ENCODE measurements around the gene PTPN18.

The PTPN18 gene

GRCh38 chr2:130365075-130365474 is 9.2 kb downstream of the PTPN18 start:
- no peak for DNase-seq

- DNase-seq = no peak
These were observed 10.1 kb downstream of the PTPN18 start for GRCh38 chr2:130365963-130366362.

DNA sequence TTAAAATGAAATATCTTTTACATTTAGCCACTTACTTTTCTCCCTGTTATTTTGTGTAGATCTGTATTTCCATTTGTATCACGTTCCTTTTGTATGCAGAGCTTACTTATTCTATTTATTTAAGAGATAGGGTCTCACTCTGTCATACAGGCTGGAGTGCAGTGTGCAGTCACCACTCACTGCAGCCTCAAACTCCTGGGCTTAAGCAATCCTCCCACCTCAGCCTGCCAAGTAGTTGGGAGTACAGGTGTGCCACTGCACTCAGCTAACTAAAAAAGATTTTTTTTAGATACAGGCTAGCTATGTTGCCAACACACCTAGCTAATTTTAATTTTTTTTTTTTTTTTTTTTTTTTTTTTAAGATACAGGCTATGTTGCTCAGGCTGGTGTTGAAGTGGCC is 10.9 kb downstream of the PTPN18 start:
- no peak for DNase-seq

- no peak for DNase-seq
These were observed 12.9 kb downstream of the PTPN18 start for GRCh38 chr2:130368786-130369185.

GRCh38 chr2:130369311-130369964 is 13.6 kb downstream of the PTPN18 start:
- DNase-seq = no peak

DNA sequence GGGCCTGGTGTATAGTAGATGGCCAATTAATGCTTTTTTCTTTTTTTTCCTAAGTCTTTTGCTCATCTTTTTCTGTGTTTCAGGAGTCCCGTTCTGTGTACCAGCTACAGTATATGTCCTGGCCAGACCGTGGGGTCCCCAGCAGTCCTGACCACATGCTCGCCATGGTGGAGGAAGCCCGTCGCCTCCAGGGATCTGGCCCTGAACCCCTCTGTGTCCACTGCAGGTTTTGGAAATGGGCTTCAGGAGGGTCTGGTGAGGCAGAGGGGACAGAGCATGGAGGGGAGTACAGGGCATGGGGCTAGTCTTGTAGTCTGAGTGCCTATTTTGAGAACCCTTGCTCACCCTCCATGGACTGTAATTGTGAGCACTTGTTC is 14.1 kb downstream of the PTPN18 start:
- no peak for DNase-seq

DNA sequence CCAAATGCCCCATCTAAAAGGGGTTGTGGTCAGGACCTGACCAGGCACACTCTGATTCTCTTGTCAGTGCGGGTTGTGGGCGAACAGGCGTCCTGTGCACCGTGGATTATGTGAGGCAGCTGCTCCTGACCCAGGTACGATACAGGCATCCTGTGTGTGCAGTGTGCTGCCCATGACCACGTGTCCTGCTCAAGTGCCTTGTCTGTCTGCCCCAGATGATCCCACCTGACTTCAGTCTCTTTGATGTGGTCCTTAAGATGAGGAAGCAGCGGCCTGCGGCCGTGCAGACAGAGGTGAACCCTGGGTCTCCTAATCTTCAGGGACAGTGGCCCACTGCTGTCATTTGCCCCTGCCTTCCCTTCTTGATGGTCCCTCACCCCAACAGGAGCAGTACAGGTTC is 14.6 kb downstream of the PTPN18 start:
- no peak for DNase-seq

GRCh38 chr2:130371723-130372054 is 15.8 kb downstream of the PTPN18 start:
- DNase-seq = no peak

GRCh38 chr2:130372055-130372832 is 16.4 kb downstream of the PTPN18 start:
- peak; percentile 80 for DNase-seq

- DNase-seq = no peak
These were observed 17.3 kb downstream of the PTPN18 start for GRCh38 chr2:130372833-130373807.

- no peak for DNase-seq
These were observed 18.0 kb downstream of the PTPN18 start for GRCh38 chr2:130373808-130374365.

- DNase-seq = no peak
These were observed 18.9 kb downstream of the PTPN18 start for GRCh38 chr2:130374587-130375290.

DNA sequence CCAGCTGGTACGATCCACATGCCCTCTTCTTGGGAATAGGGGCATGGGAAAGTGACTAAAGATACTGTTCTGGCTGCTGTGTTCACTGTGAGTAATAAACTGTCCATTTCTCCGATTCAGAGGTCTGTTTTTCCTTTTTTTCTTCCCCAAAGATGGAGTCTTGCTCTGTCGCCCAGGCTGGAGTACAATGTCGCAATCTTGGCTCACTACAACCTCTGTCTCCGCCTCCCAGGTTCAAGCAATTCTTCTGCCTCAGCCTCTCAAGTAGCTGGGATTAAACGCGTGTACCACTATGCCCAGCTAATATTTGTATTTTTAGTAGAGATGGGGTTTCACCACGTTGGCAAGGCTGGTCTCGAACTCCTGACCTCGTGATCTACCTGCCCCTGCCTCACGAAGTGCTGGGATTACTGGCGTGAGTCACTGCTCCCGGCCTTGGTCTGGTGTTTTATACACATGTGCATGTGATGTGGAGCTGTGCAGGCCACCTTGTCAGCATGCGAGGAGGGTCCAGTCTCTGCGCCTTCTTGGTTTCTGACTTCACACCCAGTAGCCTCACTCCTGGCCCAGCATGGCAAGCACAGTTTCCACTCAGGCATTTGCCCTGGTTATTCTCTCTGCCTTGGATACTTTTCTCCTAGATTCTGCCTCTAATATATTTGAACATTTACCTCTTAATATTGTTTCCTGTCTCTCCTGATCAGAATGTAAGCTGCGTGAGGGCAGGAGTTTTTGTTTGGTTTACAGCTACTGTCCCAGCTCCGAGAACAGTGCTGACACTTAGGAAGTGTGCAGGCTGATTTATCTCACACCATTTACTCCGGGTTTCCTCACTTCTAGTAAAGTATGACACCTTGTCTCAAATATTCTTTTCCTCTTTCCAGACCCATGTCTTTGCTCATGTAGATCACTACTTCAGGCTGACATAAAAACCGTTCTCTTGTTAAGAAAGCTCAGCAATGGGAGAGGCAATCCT is 19.7 kb downstream of the PTPN18 start:
- no peak for DNase-seq

- no peak for DNase-seq
These were observed 20.8 kb downstream of the PTPN18 start for GRCh38 chr2:130376433-130377293.

GRCh38 chr2:130377491-130377890 is 21.6 kb downstream of the PTPN18 start:
- DNase-seq = no peak

DNA sequence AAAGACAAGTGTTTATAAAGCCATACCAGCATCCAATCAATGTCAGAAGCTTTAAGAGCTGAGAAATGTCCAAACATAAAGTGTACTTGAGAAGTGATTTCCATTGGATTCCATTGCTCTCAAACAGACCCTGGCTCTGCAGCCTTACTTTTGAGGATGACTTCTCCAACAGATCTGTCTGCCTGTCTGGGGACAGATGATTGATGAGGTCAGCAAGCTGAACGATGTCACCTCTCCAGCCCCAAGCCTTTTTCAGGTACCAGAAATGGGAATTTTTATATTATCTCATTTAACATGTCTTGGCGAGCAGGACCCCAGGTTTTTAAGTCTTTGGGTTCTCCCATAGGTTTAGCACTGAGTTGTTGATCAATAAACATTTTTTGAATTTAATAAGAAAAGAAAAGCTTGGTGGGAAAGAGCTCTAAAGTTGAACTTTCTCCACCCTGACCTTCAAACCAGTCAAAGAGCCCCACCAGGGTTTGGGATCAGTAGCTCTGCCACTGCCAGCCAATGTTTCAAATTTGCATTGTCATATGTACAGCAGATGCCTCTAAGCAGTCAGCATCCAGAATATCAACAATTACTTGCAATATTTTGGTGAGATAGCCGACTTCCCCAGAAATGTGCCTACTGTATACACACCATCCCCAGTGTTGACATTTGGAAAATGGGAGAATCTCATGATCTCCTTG is 22.5 kb downstream of the PTPN18 start:
- DNase-seq = no peak

DNA sequence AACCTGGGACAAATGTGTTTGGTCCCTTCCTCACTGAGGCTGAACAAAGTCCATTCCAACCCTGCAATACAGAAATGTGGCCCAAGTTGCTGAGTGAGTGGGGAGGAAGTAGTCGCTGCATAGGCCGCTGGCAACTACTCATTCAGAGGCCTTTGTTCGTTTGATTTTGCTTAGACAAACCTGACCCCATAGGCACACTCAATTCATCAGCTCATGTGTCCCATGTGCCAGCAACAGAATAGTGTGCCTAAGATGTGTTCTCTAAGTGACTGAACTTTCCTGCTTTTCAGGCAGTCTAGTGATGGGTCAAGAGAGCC is 23.0 kb downstream of the PTPN18 start:
- DNase-seq = no peak

GRCh38 chr2:130380096-130380934 is 24.5 kb downstream of the PTPN18 start:
- no peak for DNase-seq

GRCh38 chr2:130381145-130381544 is 25.3 kb downstream of the PTPN18 start:
- no peak for DNase-seq
